Mucosa of descending colon (tissue), 3 donors: ENCODE results near the gene SH2D6. TPM values are rescaled to one million over a fixed set of nuclear protein-coding genes. Genes with fewer than 3 reads are reported as not detected.

ENCODE experiments used
- ATAC-seq: fragments of 200-7000 bp; cut with Tn5 transposase; one replicate; pipeline ENCODE4 v1.9.1; 2020; ENCODE audit warnings: mild to moderate bottlenecking, moderate library complexity
- DNase-seq, 3 donors: peaks; one replicate each; pipeline ENCODE4 v3.0.0-alpha.2; 2020
- H3K36me3 ChIP-seq: fragments of 200-600 bp; one replicate; pipeline ENCODE4 v1.8.0; 2021; ENCODE audit warnings: low read depth, mild to moderate bottlenecking
- H3K4me1 ChIP-seq: fragments of 200-600 bp; one replicate; pipeline ENCODE4 v1.8.0; 2021; ENCODE audit warnings: low read depth, mild to moderate bottlenecking
- H3K4me3 ChIP-seq: fragments of 200-600 bp; one replicate; pipeline ENCODE4 v1.8.0; 2021; ENCODE audit warnings: mild to moderate bottlenecking
- H3K9me3 ChIP-seq: fragments of 200-600 bp; one replicate; pipeline ENCODE4 v1.8.0; 2021; ENCODE audit warnings: mild to moderate bottlenecking
- CTCF ChIP-seq: fragments of 200-600 bp; IDR thresholded peaks from one replicate; pipeline ENCODE4 v1.8.0; 2022; ENCODE audit warnings: antibody characterized with exemption, mild to moderate bottlenecking
- intact Hi-C, 2 donors: fragments of 100-400 bp; cut with DNase I in 1 of 2; cut with micrococcal nuclease in 1 of 2; formaldehyde crosslinking; loops; one replicate each; pipeline versions ENCODE4 v1.11.0 to v1.11.1; 2022; cut with DNase I, micrococcal nuclease
- total RNA-seq, 3 donors: library from RNA; stranded (reverse); fragmentation: NEBNext Ultra II Directional in 2 of 3; extraction: Animal tissue kit (Norgen Biotek cat#: 25700) in 2 of 3; gene quantifications; one replicate each; pipeline versions ENCODE4 v1.2.1 to v1.2.4, GENCODE V29; 2021 to 2023
- donor health status: DM: no; HTN: no; CAD: no; lungs with moderate emphysema.
- donor health status: DM: no; HTN: no; CAD: no.
- donor health status: DM: no; HTN: yes; CAD: no.

SH2D6 gene
- total RNA-seq, 3 donors from 2014 or later: 6.7 to 13.1 (median 8.6) TPM

GRCh38 chr2:85387754-85388153 lies 30.8 kb upstream of the SH2D6 start:
- H3K4me3 ChIP-seq: no peak overlapping the region
- DNase-seq (no peak), ATAC-seq (no peak)
- intact Hi-C loops: no loop called here
- H3K9me3 ChIP-seq: no peaks in the 10 kb centered on the region
- H3K36me3 ChIP-seq: no peaks in the 10 kb centered on the region
- H3K4me1 ChIP-seq: peaks cover 5% of the 10 kb centered on the region
- no peak for TF ChIP-seq CTCF

DNA sequence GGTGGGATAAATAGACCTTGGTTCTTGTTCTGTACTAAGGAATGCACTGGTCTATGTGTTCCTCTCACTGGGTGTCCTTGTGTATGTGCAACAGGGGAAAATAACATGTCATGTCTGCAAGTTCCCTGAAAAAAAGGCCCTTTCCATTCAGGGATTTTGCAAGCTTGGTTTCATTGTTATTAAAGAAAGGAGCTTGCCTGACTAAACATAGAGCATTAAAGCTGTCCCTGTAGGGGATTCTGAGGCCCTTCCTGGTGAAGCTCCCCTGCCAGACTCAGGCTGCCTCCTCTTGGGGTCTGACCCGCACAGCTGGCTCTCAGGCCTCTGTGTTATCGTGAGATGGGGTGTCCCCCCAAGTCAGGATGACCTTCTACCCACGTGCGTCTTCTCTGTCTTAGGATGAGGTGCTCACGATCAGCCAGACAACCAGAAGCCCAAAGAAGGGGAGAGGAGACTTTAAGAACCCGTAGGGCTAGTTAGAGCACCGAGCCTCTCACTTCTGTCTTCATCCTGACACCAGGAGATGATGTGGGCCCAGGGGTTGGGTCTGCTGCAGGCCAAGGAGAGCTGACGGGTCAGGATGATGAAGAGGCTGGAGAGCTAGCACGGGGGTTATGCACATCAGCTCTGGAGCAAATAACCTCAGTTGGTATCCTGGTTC lies 29.5 kb upstream of the SH2D6 start:
- H3K9me3 ChIP-seq: no peaks in the 10 kb centered on the region
- intact Hi-C loops: no loop called here
- H3K4me1 ChIP-seq: peaks cover 6% of the 10 kb centered on the region
- DNase-seq (no peak), ATAC-seq (no peak)
- no peaks in the 10 kb centered on the region for H3K36me3 ChIP-seq
- no peak for TF ChIP-seq CTCF
- H3K4me3 ChIP-seq: no peak overlapping the region

DNA sequence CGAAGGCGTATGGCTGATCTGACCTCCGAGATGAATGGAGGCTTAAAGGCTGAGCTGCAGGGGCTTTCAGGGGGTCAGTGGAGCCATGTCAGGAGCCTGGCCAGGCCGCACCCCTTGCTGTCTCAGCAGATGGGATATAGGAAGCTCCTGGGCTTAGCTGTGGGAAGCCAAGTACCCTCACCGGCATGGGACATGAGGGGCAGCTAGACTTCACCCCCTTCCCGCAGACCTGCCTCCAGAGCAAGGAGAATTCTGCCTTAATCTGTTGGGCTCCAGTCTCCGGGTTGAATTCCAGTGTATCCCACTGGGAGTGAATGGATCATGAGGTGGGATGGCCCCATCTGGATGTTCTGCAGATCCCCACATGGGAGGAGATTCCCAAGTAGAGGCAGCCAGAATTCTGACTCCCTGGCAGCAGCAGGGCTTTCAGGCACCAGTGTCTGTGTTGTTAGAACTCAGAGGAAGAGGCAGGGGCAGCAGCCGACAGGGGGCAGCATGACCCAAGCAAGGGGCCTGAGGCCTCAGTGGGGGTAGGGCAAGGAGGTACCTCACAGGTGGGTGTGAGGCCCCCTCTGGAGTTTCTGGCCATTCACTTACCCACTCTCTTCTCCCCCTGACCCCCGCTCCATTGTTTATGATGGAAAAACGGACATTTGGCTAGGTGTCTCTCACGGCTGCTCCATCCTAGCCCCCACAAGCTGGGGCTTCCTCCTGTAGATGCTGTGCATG lies 27.4 kb upstream of the SH2D6 start:
- H3K9me3 ChIP-seq: no peaks in the 10 kb centered on the region
- no peak overlapping the region for H3K4me3 ChIP-seq
- intact Hi-C loops: no loop called here
- H3K36me3 ChIP-seq: no peaks in the 10 kb centered on the region
- peak; percentile 42 for TF ChIP-seq CTCF
- ATAC-seq (peak; percentile 74), DNase-seq (peak; percentile 70 to 87 (median 86))
- H3K4me1 ChIP-seq: peaks cover 6% of the 10 kb centered on the region

DNA sequence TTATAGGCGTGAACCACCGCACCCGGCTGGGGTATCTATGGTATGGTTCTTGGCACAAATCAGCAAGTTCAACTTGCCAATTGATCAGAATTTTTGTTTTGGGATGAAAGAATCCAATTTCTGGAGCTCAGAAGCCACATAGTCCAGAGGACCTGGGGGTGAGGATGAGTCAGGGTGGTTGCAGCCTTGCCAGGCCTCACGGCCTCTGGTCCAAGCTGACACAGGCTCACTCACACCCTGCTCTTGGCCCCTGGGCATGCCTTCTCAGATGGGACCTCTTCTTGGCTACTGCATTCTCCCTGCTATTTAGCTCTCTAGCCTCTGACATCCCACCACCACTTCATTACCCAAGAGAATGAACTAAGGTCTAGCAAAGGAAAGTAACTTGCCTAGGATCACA lies 24.7 kb upstream of the SH2D6 start:
- TF ChIP-seq CTCF: no peak
- intact Hi-C loops: no loop called here
- no peak for DNase-seq
- ATAC-seq: no peak
- Histone ChIP-seq H3K4me1 (peaks cover 6% of the 10 kb centered on the region), H3K36me3 (no peaks in the 10 kb centered on the region), H3K4me3 (no peak overlapping the region), H3K9me3 (no peaks in the 10 kb centered on the region)

DNA sequence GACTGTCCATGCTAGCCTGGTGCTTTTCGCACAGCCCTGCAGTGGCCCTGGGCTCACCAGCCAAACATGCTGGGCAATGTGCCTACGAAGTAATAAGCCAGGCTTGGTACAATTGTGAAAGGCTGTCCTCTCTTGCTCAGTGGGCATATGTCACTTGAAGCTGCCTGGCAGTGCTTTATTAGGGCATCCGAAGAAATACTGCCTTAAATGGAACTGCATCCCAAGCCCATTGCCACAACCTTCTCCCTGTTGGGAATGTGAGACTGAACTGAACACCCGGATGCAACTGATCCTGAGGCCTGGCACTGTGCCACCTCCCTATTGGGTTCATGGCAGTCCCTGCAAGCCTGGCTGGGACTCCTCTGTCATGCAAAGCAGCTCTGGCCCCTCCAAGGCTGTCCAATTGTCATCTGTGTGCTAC lies 24.2 kb upstream of the SH2D6 start:
- ATAC-seq (no peak), DNase-seq (no peak)
- no peak for TF ChIP-seq CTCF
- intact Hi-C loops: no loop called here
- H3K36me3 ChIP-seq: no peaks in the 10 kb centered on the region
- peaks cover 6% of the 10 kb centered on the region for H3K4me1 ChIP-seq
- no peak overlapping the region for H3K4me3 ChIP-seq
- no peaks in the 10 kb centered on the region for H3K9me3 ChIP-seq
